ENCODE data around the gene SLC16A3. TPM values are rescaled to one million over a fixed set of nuclear protein-coding genes. Genes with fewer than 3 reads are reported as not detected.
"Not testable (repeated sequence)": the region's sequence is repeated elsewhere in the genome, so short reads cannot be mapped to it uniquely, and the experiment has no call there.

Gene SLC16A3
- total RNA-seq, 2 donors from 2014 or later = 8.6 to 197 TPM

- Mint-ChIP-seq H3K36me3 (peaks cover 29 to 33% of the 10 kb centered on the region in 2 donors), H3K27ac (peak overlapping the region; percentile 86 to 87), H3K9me3 (no peaks in the 10 kb centered on the region)
- no peak for ATAC-seq
- no peak for DNase-seq (ENCODE audit: low spot score in 2 of 2)
Measured at GRCh38 chr17:82247182-82247823, 18.5 kb downstream of the SLC16A3 start.

- Mint-ChIP-seq H3K27ac (peak overlapping the region; percentile 21 to 83), H3K36me3 (peaks cover 37 to 40% of the 10 kb centered on the region in 2 donors), H3K9me3 (no peaks in the 10 kb centered on the region)
- DNase-seq (ENCODE audit: low spot score in 2 of 2) (no peak), ATAC-seq (no peak)
Measured at GRCh38 chr17:82247856-82248671, 19.2 kb downstream of the SLC16A3 start.

- ATAC-seq = no peak
- Mint-ChIP-seq H3K36me3 (peaks cover 39 to 40% of the 10 kb centered on the region in 2 donors), H3K27ac (peak overlapping the region in 1 of 2 donors; percentile 83), H3K9me3 (no peaks in the 10 kb centered on the region)
- DNase-seq (ENCODE audit: low spot score in 2 of 2) = peak in 1 of 2 donors; percentile 54
Measured at GRCh38 chr17:82248815-82249674, 20.2 kb downstream of the SLC16A3 start.

DNA sequence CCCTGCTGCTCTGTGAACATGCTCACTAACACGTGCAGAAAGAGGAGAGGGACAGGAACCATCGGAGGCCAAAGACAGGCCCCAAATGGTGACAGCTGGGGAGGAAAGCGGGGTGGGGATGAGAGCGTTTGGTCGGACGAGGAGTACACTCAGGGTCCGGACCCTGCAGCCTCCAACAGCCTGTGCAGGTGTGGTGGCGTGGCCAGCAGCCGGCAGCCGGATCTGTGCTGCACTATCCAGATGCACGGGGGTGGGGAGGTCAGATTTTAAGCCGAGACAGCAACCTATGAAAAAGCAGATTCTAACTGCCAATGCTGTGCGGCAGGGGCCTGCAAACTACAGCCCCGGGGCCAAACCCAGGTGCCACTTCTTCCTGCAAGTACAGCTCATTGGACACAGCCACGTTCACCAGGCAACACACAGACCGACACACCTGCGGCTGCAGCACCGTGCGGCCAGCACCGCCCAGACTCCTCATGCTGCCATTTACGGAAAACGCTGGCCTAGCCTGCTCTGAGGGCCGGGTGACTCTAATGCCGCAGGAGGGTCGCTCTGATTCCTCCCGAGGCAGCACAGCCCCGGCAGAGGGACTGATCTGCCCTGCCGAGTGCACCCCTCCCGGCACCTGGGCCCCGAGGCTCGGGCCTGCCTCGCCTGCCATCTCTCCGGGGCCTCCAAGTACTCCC lies 21.2 kb downstream of the SLC16A3 start:
- Mint-ChIP-seq H3K9me3 (no peaks in the 10 kb centered on the region), H3K36me3 (peaks cover 30 to 32% of the 10 kb centered on the region in 2 donors), H3K27ac (peak overlapping the region; percentile 9 to 74)
- no peak for DNase-seq (ENCODE audit: low spot score in 2 of 2)
- ATAC-seq = no peak

DNA sequence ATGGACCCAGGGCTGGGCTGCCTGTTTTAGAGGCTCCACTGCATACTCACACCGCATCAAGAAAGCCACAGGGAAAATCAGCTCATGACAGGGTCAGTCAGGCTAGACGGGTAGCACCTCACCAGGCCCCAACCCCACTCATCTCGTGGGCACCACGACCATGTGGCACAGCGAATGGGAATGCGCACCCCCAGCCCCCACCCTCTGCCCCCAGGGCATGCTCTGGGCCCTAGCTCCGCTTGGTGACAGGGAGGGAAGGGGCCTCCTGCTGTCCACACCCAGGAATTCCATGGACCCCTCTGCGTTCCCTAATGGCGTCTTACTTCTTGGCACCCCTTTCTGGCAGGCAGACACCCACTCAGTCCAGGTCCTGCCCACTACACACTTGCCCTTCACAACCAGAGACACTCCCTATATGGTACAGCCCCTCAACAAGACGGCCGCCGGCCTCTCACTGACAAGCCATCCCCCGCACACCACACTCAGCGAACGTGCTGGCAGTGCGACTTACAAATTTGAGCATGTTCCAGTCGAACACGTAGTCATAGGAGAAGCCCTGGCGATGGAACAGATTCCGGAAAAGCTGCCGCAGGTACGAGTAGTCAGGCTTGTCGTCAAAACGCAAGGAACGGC lies 22.1 kb downstream of the SLC16A3 start:
- Mint-ChIP-seq H3K36me3 (peaks cover 34 to 40% of the 10 kb centered on the region in 2 donors), H3K27ac (peak overlapping the region; percentile 67 to 74), H3K9me3 (peaks cover 0 to 4% of the 10 kb centered on the region in 2 donors)
- ATAC-seq (no peak), DNase-seq (ENCODE audit: low spot score in 2 of 2) (no peak)

DNA sequence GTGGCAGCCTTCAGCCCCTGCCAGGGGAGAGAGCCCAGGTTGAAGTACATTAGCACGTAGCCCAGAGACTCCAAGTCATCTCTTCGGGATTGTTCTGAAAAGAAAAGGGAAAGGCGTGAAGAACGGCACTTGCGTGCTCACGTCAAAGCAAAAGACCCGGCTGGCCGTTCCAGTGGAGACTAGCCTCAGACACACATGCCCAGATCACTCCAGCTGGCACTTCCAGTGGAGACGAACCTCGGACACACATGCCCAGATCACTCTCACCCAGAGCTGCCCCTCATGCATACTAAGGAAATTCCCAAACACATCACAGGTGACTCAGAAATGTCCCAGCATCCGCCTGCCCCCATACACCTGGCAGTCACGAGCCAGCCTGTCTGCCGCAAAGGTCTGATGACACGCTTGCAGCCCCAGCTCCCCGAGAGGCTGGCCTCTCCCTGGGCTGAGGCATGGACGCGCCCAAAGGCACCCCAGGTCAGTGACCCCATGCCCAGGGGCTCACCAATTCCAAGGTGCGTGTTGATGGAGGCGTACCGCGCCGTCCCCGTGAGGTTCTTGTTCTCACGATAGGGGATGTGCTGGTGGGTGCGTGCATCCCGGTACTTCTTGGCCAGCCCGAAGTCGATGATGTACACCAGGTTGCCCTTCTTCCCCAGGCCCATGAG lies 23.8 kb downstream of the SLC16A3 start:
- Mint-ChIP-seq H3K27ac (peak overlapping the region; percentile 57 to 88), H3K9me3 (peaks cover 0 to 4% of the 10 kb centered on the region in 2 donors), H3K36me3 (peaks cover 39 to 51% of the 10 kb centered on the region in 2 donors)
- no peak for DNase-seq (ENCODE audit: low spot score in 2 of 2)
- ATAC-seq = no peak

GRCh38 chr17:82253179-82253544 lies 24.3 kb downstream of the SLC16A3 start:
- DNase-seq (ENCODE audit: low spot score in 2 of 2) (no peak), ATAC-seq (no peak)
- Mint-ChIP-seq H3K27ac (peak overlapping the region; percentile 44 to 57), H3K36me3 (peaks cover 35 to 48% of the 10 kb centered on the region in 2 donors), H3K9me3 (peaks cover 0 to 4% of the 10 kb centered on the region in 2 donors)

DNA sequence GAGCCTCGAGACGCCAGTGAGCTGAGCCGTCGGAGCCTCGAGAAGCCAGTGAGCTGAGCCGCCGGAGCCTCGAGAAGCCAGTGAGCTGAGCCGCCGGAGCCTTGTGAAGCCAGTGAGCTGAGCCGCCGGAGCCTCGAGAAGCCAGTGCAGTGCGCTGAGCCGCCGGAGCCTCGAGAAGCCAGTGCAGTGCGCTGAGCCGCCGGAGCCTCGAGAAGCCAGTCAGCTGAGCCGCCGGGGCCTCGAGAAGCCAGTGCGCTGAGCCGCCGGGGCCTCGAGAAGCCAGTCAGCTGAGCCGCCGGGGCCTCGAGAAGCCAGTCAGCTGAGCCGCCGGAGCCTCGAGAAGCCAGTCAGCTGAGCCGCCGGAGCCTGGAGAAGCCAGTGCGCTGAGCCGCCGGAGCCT lies 25.3 kb downstream of the SLC16A3 start:
- peaks cover 30 to 46% of the 10 kb centered on the region in 2 donors for H3K36me3 Mint-ChIP-seq
- not testable (repeated sequence) for ATAC-seq; H3K27ac Mint-ChIP-seq; DNase-seq (ENCODE audit: low spot score in 2 of 2); H3K9me3 Mint-ChIP-seq

DNA sequence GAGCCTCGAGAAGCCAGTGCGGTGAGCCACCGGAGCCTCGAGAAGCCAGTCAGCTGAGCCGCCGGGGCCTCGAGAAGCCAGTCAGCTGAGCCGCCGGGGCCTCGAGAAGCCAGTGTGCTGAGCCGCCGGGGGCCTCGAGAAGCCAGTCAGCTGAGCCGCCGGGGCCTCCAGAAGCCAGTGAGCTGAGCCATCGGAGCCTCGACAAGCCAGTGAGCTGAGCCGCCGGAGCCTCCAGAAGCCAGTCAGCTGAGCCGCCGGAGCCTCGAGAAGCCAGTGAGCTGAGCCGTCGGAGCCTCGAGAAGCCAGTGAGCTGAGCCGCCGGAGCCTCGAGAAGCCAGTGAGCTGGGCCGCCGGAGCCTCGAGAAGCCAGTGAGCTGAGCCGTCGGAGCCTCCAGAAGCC lies 25.9 kb downstream of the SLC16A3 start:
- H3K36me3 Mint-ChIP-seq = peaks cover 33 to 46% of the 10 kb centered on the region in 2 donors
- not testable (repeated sequence) for H3K9me3 Mint-ChIP-seq; DNase-seq (ENCODE audit: low spot score in 2 of 2); H3K27ac Mint-ChIP-seq; ATAC-seq

- no peak for ATAC-seq
- Mint-ChIP-seq H3K36me3 (peaks cover 41 to 54% of the 10 kb centered on the region in 2 donors), H3K9me3 (peaks cover 0 to 4% of the 10 kb centered on the region in 2 donors), H3K27ac (peak overlapping the region in 1 of 2 donors; percentile 91)
- no peak for DNase-seq (ENCODE audit: low spot score in 2 of 2)
Measured at GRCh38 chr17:82255402-82255972, 26.6 kb downstream of the SLC16A3 start.

DNA sequence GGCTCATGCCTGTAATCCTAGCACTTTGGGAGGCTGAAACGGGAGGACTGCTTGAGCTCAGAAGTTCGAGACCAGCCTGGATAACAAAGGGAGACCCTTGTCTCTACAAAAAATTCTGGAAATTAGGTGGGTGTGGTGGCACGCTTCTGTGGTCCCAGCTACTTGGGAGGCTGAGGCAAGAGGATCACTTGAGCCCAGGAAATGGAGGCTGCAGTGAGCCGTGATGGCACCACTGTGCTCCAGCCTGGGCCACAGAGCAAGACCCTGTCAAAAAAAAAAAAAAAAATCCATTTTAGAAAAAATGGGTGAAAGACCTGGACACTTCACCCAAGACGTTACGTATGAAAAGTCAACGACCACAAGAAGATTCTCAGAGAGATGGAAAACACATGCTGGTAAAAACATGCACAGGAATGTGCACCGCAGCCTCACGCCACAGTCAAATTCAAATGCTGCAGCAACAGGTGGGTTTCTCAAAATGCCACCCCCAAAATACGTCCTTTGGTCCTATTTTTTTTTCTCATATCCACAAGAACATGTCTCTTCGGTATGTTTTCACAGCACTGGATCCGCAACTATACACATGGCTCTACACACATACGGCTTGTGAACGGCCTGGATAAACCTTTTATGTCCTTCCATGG lies 27.5 kb downstream of the SLC16A3 start:
- no peak for ATAC-seq
- H3K9me3 Mint-ChIP-seq = peaks cover 0 to 11% of the 10 kb centered on the region in 2 donors
- H3K27ac Mint-ChIP-seq = peak overlapping the region in 1 of 2 donors; percentile 29
- peaks cover 43 to 62% of the 10 kb centered on the region in 2 donors for H3K36me3 Mint-ChIP-seq
- DNase-seq (ENCODE audit: low spot score in 2 of 2) = no peak

DNA sequence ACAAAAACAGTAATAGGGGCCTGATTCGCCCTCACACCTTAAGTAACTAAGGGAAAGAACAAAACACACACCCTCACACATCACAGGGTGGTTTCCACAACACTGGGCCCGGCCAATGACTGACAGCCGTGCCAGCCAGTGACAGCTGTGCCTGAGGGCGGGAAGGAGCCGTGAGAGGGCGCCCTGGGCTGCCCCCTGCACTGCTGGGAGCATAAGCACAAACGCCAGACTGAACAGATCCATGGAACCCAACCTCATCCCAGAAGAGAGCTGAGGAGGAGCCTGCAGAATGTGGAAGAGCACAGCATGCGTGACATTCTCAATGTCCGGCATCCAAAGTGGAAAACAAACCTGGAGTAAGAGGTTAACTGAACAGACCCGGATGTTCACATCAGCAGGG lies 28.6 kb downstream of the SLC16A3 start:
- H3K27ac Mint-ChIP-seq = peak overlapping the region; percentile 42 to 92
- DNase-seq (ENCODE audit: low spot score in 2 of 2) (peak in 1 of 2 donors; percentile 52), ATAC-seq (peak; percentile 74 to 77)
- peaks cover 44 to 67% of the 10 kb centered on the region in 2 donors for H3K36me3 Mint-ChIP-seq
- H3K9me3 Mint-ChIP-seq = peaks cover 0 to 11% of the 10 kb centered on the region in 2 donors

GRCh38 chr17:82258555-82258954 lies 29.7 kb downstream of the SLC16A3 start:
- Mint-ChIP-seq H3K36me3 (peaks cover 36 to 71% of the 10 kb centered on the region in 2 donors), H3K9me3 (peaks cover 0 to 11% of the 10 kb centered on the region in 2 donors), H3K27ac (peak overlapping the region; percentile 40 to 80)
- DNase-seq (ENCODE audit: low spot score in 2 of 2) (no peak), ATAC-seq (no peak)

Measured in activated naive CD4-positive, alpha-beta T cell treated with anti-CD3 and anti-CD28 coated beads, Interleukin-2, amount 50 U/mL, for 72 hours (primary cell).